Hepatocyte (in vitro differentiated cells): ENCODE measurements around the gene ARL13B.

Source experiments
- EZH2 ChIP-seq: fragments of 200-600 bp; sonication (generic); IDR thresholded peaks from 2 replicates; pipeline ENCODE4 v1.6.1; 2016; ENCODE audit warnings: antibody characterized with exemption, mild to moderate bottlenecking, borderline replicate concordance
- TF ChIP-seq, protein P1 (sequence below): fragments of 200-600 bp; sonication (generic); IDR thresholded peaks from 2 replicates; pipeline ENCODE4 v1.5.1; 2016; ENCODE audit warnings: antibody characterized with exemption, mild to moderate bottlenecking; ENCODE audit not compliant: poor library complexity

DNA sequence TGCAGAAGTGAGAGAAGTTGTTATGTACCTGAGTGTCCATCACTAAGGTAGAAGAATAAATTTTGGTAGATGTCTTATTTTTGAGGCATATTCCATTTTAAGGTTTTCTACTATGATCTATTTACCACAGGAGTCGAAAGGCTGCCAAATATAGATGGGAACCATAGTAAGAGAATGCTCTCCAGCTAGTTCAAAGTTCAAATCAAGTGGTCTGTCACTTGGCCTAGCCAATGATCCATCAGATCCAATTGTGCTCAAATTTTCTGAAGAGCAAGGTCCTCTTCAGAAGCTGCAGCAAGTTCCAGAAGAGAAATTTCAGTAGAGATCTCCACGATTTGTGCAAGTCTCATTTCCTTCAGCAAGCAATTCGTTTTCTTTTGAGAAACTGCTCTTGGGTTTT lies 17.2 kb upstream of the ARL13B start:
- TF ChIP-seq EZH2 = no peak
- TF ChIP-seq, protein P1, sequence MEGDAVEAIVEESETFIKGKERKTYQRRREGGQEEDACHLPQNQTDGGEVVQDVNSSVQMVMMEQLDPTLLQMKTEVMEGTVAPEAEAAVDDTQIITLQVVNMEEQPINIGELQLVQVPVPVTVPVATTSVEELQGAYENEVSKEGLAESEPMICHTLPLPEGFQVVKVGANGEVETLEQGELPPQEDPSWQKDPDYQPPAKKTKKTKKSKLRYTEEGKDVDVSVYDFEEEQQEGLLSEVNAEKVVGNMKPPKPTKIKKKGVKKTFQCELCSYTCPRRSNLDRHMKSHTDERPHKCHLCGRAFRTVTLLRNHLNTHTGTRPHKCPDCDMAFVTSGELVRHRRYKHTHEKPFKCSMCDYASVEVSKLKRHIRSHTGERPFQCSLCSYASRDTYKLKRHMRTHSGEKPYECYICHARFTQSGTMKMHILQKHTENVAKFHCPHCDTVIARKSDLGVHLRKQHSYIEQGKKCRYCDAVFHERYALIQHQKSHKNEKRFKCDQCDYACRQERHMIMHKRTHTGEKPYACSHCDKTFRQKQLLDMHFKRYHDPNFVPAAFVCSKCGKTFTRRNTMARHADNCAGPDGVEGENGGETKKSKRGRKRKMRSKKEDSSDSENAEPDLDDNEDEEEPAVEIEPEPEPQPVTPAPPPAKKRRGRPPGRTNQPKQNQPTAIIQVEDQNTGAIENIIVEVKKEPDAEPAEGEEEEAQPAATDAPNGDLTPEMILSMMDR = no peak
